ENCODE measurements around the gene DOCK3. TPM values are rescaled to one million over a fixed set of nuclear protein-coding genes. Genes with fewer than 3 reads are reported as not detected.

The DOCK3 gene
- polyA plus RNA-seq, 4 donors: 0.13 to 0.34 TPM; not detected in 2

- Histone ChIP-seq H3K27me3 (ENCODE audit: control insufficient read depth in 3 of 3, insufficient read depth in 3 of 3, low read length in 3 of 3) (no peaks in the 10 kb centered on the region), H3K36me3 (ENCODE audit: control insufficient read depth in 3 of 3, insufficient read depth in 2 of 3, low read depth in 1 of 3, low read length in 3 of 3) (no peaks in the 10 kb centered on the region), H3K27ac (ENCODE audit: low read depth in 1 of 3, low read length in 2 of 3) (no peak overlapping the region), H3K9me3 (ENCODE audit: control insufficient read depth in 2 of 2, insufficient read depth in 1 of 2, low read depth in 1 of 2, low read length in 1 of 2) (peaks cover 0 to 8% of the 10 kb centered on the region in 2 donors), H3K4me3 (ENCODE audit: low read depth in 1 of 3, low read length in 3 of 3) (no peak overlapping the region), H3K4me1 (ENCODE audit: control insufficient read depth in 3 of 3, insufficient read depth in 2 of 3, low read depth in 1 of 3, low read length in 2 of 3) (no peaks in the 10 kb centered on the region)
- FAIRE-seq (no peak), DNase-seq (peak; percentile 4 to 7)
- 9 to 20% (median 16%) methylated on average over 1 of the region's 1 CpG for WGBS, 3 donors
Observed at GRCh38 chr3:51311055-51311454, 636.3 kb downstream of the DOCK3 start.

DNA sequence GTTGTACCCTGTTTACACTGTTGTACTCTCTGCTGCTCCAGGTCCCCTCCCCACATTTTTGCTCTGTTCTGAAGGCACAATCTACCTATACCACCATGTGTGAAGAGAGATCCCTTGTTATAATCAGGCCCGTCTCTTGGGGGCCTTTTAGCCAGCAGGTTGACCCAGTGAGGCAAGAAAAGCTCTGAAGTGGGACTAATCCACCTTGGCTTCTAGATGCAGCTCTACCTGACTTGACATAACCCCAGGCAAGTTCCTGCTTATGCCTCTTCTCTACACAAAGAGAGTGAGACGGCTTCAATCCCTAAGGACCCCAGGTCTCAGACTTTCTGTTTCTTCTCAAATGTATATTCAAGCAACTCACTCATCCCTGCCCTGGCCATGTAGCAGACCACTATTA, 653.5 kb downstream of the DOCK3 start:
- Histone ChIP-seq H3K4me1 (ENCODE audit: control insufficient read depth in 3 of 3, insufficient read depth in 2 of 3, low read depth in 1 of 3, low read length in 2 of 3) (no peaks in the 10 kb centered on the region), H3K27me3 (ENCODE audit: control insufficient read depth in 3 of 3, insufficient read depth in 3 of 3, low read length in 3 of 3) (no peaks in the 10 kb centered on the region), H3K9me3 (ENCODE audit: control insufficient read depth in 2 of 2, insufficient read depth in 1 of 2, low read depth in 1 of 2, low read length in 1 of 2) (no peaks in the 10 kb centered on the region), H3K36me3 (ENCODE audit: control insufficient read depth in 3 of 3, insufficient read depth in 2 of 3, low read depth in 1 of 3, low read length in 3 of 3) (no peaks in the 10 kb centered on the region), H3K4me3 (ENCODE audit: low read depth in 1 of 3, low read length in 3 of 3) (no peak overlapping the region), H3K27ac (ENCODE audit: low read depth in 1 of 3, low read length in 2 of 3) (no peak overlapping the region)
- 75 to 80% (median 78%) methylated on average over 2 of the region's 2 CpGs for WGBS, 3 donors
- no peak for FAIRE-seq
- no peak for DNase-seq

- H3K36me3 ChIP-seq (ENCODE audit: control insufficient read depth in 3 of 3, insufficient read depth in 2 of 3, low read depth in 1 of 3, low read length in 3 of 3): no peaks in the 10 kb centered on the region
- FAIRE-seq (no peak), DNase-seq (no peak)
- H3K4me3 ChIP-seq (ENCODE audit: low read depth in 1 of 3, low read length in 3 of 3): no peak overlapping the region
- H3K27ac ChIP-seq (ENCODE audit: low read depth in 1 of 3, low read length in 2 of 3): no peak overlapping the region
- no peaks in the 10 kb centered on the region for H3K9me3 ChIP-seq (ENCODE audit: control insufficient read depth in 2 of 2, insufficient read depth in 1 of 2, low read depth in 1 of 2, low read length in 1 of 2)
- no peaks in the 10 kb centered on the region for H3K27me3 ChIP-seq (ENCODE audit: control insufficient read depth in 3 of 3, insufficient read depth in 3 of 3, low read length in 3 of 3)
- H3K4me1 ChIP-seq (ENCODE audit: control insufficient read depth in 3 of 3, insufficient read depth in 2 of 3, low read depth in 1 of 3, low read length in 2 of 3): no peaks in the 10 kb centered on the region
- WGBS, 3 donors: 67 to 77% (median 73%) methylated on average over 2 of the region's 2 CpGs
Observed at GRCh38 chr3:51330046-51330445, 655.3 kb downstream of the DOCK3 start.

GRCh38 chr3:51332156-51332555, 657.4 kb downstream of the DOCK3 start:
- Histone ChIP-seq H3K27me3 (ENCODE audit: control insufficient read depth in 3 of 3, insufficient read depth in 3 of 3, low read length in 3 of 3) (no peaks in the 10 kb centered on the region), H3K4me3 (ENCODE audit: low read depth in 1 of 3, low read length in 3 of 3) (no peak overlapping the region), H3K4me1 (ENCODE audit: control insufficient read depth in 3 of 3, insufficient read depth in 2 of 3, low read depth in 1 of 3, low read length in 2 of 3) (no peaks in the 10 kb centered on the region), H3K36me3 (ENCODE audit: control insufficient read depth in 3 of 3, insufficient read depth in 2 of 3, low read depth in 1 of 3, low read length in 3 of 3) (no peaks in the 10 kb centered on the region), H3K27ac (ENCODE audit: low read depth in 1 of 3, low read length in 2 of 3) (no peak overlapping the region), H3K9me3 (ENCODE audit: control insufficient read depth in 2 of 2, insufficient read depth in 1 of 2, low read depth in 1 of 2, low read length in 1 of 2) (no peaks in the 10 kb centered on the region)
- WGBS, 3 donors: 95 to 100% (median 95%) methylated on average over 1 of the region's 1 CpG
- FAIRE-seq (no peak), DNase-seq (no peak)

DNA sequence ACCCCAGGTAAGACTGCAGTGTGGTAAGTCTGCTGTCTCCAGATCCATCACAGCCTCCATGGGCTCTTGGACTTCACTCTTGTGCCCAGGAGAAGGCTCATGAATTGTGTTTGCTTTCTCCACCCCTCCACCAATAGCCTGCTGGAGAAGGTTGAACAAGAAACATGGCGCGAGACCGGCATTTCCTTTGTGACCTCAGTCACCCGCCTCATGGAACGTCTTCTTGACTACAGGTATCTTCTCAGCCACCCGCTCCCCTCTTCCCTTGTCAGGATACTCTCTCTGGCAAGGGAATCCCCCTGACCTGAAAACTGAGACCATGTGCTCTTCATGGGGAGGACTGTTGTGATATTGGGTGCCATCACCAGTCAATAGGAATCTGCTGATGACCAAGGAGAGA, 658.3 kb downstream of the DOCK3 start:
- Histone ChIP-seq H3K4me3 (ENCODE audit: low read depth in 1 of 3, low read length in 3 of 3) (no peak overlapping the region), H3K27me3 (ENCODE audit: control insufficient read depth in 3 of 3, insufficient read depth in 3 of 3, low read length in 3 of 3) (no peaks in the 10 kb centered on the region), H3K9me3 (ENCODE audit: control insufficient read depth in 2 of 2, insufficient read depth in 1 of 2, low read depth in 1 of 2, low read length in 1 of 2) (no peaks in the 10 kb centered on the region), H3K36me3 (ENCODE audit: control insufficient read depth in 3 of 3, insufficient read depth in 2 of 3, low read depth in 1 of 3, low read length in 3 of 3) (no peaks in the 10 kb centered on the region), H3K4me1 (ENCODE audit: control insufficient read depth in 3 of 3, insufficient read depth in 2 of 3, low read depth in 1 of 3, low read length in 2 of 3) (no peaks in the 10 kb centered on the region), H3K27ac (ENCODE audit: low read depth in 1 of 3, low read length in 2 of 3) (no peak overlapping the region)
- 97 to 98% (median 98%) methylated on average over 6 of the region's 6 CpGs for WGBS, 3 donors
- no peak for DNase-seq
- no peak for FAIRE-seq

DNA sequence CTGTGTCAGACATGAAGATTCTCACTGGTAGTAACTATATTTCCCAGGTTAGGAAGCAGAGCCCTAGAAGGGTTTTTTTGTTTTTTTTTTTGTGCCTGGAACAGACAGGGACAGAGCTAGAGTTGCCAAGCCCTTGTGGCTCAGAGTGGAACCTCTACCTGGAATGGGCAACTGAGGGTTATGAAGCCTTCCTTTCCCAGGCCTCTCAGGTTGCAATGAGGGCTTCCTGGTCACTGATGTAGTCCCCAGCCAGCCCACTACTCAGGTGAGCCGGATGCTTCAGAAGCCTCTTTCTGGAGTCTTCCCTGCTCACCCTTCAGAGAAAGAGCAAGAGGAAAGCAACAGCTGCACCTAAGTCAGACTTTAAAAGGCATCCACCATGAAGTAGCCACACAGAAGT, 661.5 kb downstream of the DOCK3 start:
- Histone ChIP-seq H3K27ac (ENCODE audit: low read depth in 1 of 3, low read length in 2 of 3) (no peak overlapping the region), H3K4me3 (ENCODE audit: low read depth in 1 of 3, low read length in 3 of 3) (no peak overlapping the region), H3K4me1 (ENCODE audit: control insufficient read depth in 3 of 3, insufficient read depth in 2 of 3, low read depth in 1 of 3, low read length in 2 of 3) (no peaks in the 10 kb centered on the region), H3K27me3 (ENCODE audit: control insufficient read depth in 3 of 3, insufficient read depth in 3 of 3, low read length in 3 of 3) (no peaks in the 10 kb centered on the region), H3K36me3 (ENCODE audit: control insufficient read depth in 3 of 3, insufficient read depth in 2 of 3, low read depth in 1 of 3, low read length in 3 of 3) (no peaks in the 10 kb centered on the region), H3K9me3 (ENCODE audit: control insufficient read depth in 2 of 2, insufficient read depth in 1 of 2, low read depth in 1 of 2, low read length in 1 of 2) (no peaks in the 10 kb centered on the region)
- no peak for FAIRE-seq
- DNase-seq: no peak
- WGBS, 3 donors: 82 to 96% (median 85%) methylated on average over 1 of the region's 1 CpG

DNA sequence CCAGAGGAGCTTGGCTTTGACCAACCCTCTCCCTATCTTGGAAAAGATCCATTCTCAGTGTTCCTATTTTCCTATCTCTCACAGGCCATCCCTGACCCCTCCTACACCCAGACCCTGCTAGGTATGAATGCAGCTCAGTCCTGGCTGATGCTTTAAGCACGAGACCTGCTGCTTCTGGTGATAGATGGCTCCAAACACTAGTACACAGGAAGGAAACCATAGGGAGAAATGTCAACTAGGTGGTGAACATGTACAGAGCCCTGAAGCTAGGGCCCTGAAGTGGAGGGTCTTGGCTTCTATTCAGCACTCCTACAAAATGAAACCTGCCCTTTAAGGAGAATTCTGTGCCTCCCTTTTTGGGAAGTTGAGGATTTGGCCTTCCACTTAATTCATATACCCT, 662.9 kb downstream of the DOCK3 start:
- H3K36me3 ChIP-seq (ENCODE audit: control insufficient read depth in 3 of 3, insufficient read depth in 2 of 3, low read depth in 1 of 3, low read length in 3 of 3): no peaks in the 10 kb centered on the region
- H3K9me3 ChIP-seq (ENCODE audit: control insufficient read depth in 2 of 2, insufficient read depth in 1 of 2, low read depth in 1 of 2, low read length in 1 of 2): no peaks in the 10 kb centered on the region
- H3K27ac ChIP-seq (ENCODE audit: low read depth in 1 of 3, low read length in 2 of 3): no peak overlapping the region
- H3K4me3 ChIP-seq (ENCODE audit: low read depth in 1 of 3, low read length in 3 of 3): no peak overlapping the region
- H3K27me3 ChIP-seq (ENCODE audit: control insufficient read depth in 3 of 3, insufficient read depth in 3 of 3, low read length in 3 of 3): no peaks in the 10 kb centered on the region
- DNase-seq (no peak), FAIRE-seq (no peak)
- 58 to 77% (median 75%) methylated on average over 1 of the region's 1 CpG for WGBS, 3 donors
- H3K4me1 ChIP-seq (ENCODE audit: control insufficient read depth in 3 of 3, insufficient read depth in 2 of 3, low read depth in 1 of 3, low read length in 2 of 3): no peaks in the 10 kb centered on the region

DNA sequence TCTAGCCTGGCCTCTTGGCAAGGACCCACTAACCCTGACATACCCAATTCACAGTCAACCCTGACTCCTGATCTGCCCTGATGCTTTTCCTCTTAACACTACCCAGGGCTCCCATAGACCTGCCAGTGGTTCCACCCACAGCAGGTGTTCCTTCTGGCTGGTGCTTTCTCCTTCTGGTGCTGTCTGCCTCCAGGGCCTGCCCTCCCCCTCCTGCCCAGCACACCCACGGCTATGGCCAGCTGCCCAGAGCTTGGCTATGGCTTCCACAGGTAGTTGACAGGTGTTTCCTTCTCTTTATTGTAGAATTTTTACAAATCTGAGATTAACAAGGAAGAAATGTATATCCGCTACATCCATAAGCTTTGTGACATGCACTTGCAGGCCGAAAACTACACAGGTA, 663.9 kb downstream of the DOCK3 start:
- no peak overlapping the region for H3K4me3 ChIP-seq (ENCODE audit: low read depth in 1 of 3, low read length in 3 of 3)
- 58 to 78% (median 76%) methylated on average over 3 of the region's 3 CpGs for WGBS, 3 donors
- H3K27ac ChIP-seq (ENCODE audit: low read depth in 1 of 3, low read length in 2 of 3): no peak overlapping the region
- H3K4me1 ChIP-seq (ENCODE audit: control insufficient read depth in 3 of 3, insufficient read depth in 2 of 3, low read depth in 1 of 3, low read length in 2 of 3): no peaks in the 10 kb centered on the region
- DNase-seq: no peak
- no peaks in the 10 kb centered on the region for H3K27me3 ChIP-seq (ENCODE audit: control insufficient read depth in 3 of 3, insufficient read depth in 3 of 3, low read length in 3 of 3)
- H3K9me3 ChIP-seq (ENCODE audit: control insufficient read depth in 2 of 2, insufficient read depth in 1 of 2, low read depth in 1 of 2, low read length in 1 of 2): no peaks in the 10 kb centered on the region
- no peaks in the 10 kb centered on the region for H3K36me3 ChIP-seq (ENCODE audit: control insufficient read depth in 3 of 3, insufficient read depth in 2 of 3, low read depth in 1 of 3, low read length in 3 of 3)
- no peak for FAIRE-seq

DNA sequence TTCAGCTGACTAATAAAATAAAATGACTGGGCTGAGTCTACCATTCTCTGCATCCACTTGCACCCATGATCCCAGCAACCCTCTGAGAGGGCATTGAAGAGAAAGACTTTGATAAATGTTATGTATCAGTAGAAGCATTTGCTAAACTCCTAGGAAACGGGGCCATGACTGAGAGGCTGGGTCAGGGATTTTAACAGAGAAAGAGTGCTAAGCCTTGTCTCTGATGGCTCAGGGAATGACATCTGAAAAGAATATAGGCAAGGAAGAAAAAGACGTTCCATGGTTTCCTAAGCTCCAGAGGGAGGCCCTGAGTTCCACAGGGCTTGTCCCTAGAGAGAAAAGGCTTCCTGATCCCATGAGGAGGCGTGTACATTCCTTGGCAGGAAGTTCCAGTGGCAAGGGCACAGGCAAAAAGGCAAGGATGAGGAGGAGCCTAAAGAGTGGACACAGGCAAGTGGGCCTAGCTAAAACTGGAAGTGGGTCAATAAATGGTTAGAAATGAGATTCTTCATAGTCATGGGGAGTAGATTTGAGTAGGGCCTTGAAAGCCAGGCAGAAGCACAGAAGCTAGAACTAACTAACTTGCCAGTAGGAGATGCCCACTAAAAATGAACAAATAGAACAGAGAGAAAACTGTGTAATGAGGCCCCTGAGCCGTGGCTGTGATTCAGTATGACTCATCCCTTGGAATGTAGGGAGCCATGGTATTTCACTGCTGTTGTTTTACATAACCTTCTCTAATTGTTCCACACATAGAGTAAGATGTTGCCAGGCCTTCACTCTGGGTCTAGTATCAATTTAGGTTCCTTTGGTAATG, 665.5 kb downstream of the DOCK3 start:
- FAIRE-seq (no peak), DNase-seq (peak in 1 of 2 donors; percentile 16)

More for the DNA sequence above, 665.5 kb downstream of the DOCK3 start:
- 54 to 65% (median 63%) methylated on average over 4 of the region's 4 CpGs for WGBS, 3 donors
- Histone ChIP-seq H3K4me1 (ENCODE audit: control insufficient read depth in 3 of 3, insufficient read depth in 2 of 3, low read depth in 1 of 3, low read length in 2 of 3) (no peaks in the 10 kb centered on the region), H3K9me3 (ENCODE audit: control insufficient read depth in 2 of 2, insufficient read depth in 1 of 2, low read depth in 1 of 2, low read length in 1 of 2) (no peaks in the 10 kb centered on the region), H3K27me3 (ENCODE audit: control insufficient read depth in 3 of 3, insufficient read depth in 3 of 3, low read length in 3 of 3) (no peaks in the 10 kb centered on the region), H3K27ac (ENCODE audit: low read depth in 1 of 3, low read length in 2 of 3) (peak overlapping the region in 1 of 3 donors; percentile 54), H3K4me3 (ENCODE audit: low read depth in 1 of 3, low read length in 3 of 3) (peak overlapping the region in 1 of 3 donors; percentile 13), H3K36me3 (ENCODE audit: control insufficient read depth in 3 of 3, insufficient read depth in 2 of 3, low read depth in 1 of 3, low read length in 3 of 3) (no peaks in the 10 kb centered on the region)

Measured in small intestine (tissue), 7 donors.